Brain pericyte (primary cell): Measurements from ENCODE around the gene MUC2.
"Not testable (repeated sequence)": the region's sequence is repeated elsewhere in the genome, so short reads cannot be mapped to it uniquely, and the experiment has no call there.

Source experiments
- DNase-seq: peaks from one replicate; pipeline ENCODE4 v3.0.0-alpha.2; 2012; ENCODE audit warnings: low read depth, low spot score

The MUC2 gene

GRCh38 chr11:1106387-1106786 lies 31.7 kb downstream of the MUC2 start:
- no peak for DNase-seq

- DNase-seq, result no peak
Observed at GRCh38 chr11:1107316-1108245, 32.9 kb downstream of the MUC2 start.

GRCh38 chr11:1108246-1108900 lies 33.7 kb downstream of the MUC2 start:
- no peak for DNase-seq

DNA sequence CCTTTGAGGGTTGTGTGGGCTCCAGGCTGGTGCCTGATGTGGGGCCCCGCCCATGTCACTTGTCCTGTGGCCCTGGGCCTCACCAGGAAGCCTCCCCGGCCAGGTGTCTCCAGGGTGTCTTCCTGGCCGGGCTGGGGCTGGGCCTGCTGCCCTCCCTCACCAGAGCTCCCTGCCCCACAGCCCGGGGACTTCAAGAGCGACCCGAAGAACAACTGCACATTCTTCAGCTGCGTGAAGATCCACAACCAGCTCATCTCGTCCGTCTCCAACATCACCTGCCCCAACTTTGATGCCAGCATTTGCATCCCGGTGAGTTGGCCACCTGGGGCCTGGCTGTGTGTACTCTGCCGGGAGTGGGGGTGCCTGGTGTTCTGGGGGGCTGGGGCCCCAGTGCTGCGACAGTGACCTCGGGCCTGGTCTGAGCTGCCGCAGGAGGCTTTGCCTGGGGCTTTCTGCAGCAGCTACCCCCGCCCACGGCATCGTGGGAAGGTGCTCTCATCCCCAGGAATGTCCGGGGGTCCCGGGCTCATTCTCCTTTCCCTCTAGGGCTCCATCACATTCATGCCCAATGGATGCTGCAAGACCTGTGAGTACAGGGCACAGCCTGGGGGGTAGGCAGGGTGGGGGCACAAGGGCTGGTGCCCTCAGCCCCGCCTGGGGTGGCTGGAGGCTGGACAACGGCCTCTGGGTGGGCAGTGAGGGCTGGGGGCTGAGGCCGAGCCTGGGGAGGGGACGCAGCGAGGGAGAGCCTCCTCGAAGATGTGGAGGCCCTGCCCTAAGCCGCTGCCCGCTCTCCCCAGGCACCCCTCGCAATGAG lies 34.6 kb downstream of the MUC2 start:
- no peak for DNase-seq

- no peak for DNase-seq
Observed at GRCh38 chr11:1109918-1110705, 35.4 kb downstream of the MUC2 start.

GRCh38 chr11:1111545-1112212 lies 37.0 kb downstream of the MUC2 start:
- DNase-seq, result no peak

GRCh38 chr11:1112351-1113191 lies 37.9 kb downstream of the MUC2 start:
- no peak for DNase-seq

DNA sequence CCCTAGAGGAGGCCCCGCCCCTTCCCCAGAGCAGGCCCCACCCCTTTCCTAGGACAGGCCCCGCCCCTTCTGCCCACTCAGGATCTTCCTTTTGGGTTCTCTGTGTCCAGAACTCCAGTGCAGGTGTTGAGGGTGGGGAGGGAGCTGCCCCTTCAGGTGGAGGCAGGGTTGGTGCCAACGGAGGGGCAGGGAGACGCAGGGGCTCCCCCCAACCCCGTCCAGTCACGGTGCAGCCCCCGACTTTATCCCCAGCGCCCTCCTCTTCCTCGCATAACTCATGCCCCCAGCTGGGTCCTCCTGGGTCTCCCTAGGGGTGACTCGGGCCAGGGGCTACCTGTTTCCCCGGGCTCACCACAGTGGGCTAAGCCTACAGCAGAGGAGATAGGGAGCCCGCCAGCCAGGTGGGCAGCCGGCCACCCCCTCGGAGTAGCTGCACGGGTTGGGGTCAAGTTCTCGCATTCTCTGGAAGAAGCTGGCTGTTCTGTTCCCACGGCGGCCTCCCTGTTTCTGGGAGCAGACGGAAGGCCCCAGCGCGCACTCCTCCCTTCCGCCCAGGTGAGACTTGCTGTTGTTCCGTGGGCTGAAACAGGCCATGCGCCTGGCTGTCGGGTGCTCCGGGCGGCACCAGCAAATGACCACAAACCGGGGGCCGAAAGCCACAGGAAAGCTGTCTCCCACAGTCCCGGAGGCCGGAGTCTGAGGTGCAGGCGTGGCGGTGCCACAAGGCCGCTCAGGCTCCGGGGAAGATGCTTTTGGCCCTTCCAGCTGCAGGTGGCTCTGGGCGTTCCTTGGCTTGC lies 38.9 kb downstream of the MUC2 start:
- no peak for DNase-seq

- not testable (repeated sequence) for DNase-seq
Observed at GRCh38 chr11:1115292-1115691, 40.6 kb downstream of the MUC2 start.

DNA sequence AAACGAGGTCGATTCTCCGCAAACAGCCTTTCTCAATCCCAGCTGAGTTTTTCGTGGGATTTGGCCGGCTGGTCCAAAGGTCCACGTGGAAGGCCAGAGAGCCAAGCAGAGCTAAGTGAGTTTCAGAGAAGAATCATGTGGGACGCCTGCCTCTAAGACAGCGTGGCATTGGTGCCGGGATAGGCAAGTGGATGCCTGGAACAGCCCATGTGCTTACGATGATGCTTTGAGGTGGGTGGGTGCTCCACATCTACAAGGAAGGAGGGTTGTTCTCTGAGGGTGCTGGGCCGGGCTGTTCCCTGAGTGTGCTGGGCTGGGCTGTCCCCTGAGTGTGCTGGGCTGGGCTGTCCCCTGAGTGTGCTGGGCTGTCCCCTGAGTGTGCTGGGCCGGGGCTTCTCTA lies 41.4 kb downstream of the MUC2 start:
- no peak for DNase-seq

DNA sequence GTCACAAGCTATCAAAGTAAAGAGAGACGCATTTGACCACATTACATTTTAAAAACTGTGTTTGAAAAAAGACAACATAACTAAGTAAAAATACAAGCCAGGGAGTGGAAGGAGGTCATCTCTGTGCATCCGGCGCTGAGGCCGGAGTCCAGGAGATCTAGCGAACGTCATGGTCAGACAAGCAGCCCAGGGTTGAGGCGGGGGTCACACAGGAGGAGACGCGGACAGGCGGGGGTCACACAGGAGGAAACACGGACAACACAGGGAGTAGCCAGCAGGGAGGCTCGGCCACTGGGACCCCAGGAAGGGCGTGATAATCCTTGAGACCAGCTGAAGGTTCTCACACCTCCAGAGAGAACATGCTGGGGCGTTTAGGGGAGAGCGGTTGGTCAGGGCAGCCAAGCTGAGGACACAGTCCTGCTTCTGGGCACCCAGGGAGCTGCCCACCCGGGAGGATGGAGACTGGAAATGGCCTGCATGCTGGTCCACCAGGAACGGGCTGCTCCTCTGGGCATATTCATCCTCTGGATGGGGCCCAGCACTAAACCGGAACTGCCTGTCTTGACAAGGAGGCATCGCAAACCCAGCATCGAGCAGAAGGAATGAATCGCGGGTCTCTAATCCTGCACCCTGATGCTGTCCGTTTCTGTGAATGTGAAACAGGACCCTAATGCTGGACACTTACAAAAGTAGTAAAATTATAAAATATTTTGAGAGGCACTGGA lies 42.2 kb downstream of the MUC2 start:
- no peak for DNase-seq

GRCh38 chr11:1117992-1118391 lies 43.3 kb downstream of the MUC2 start:
- DNase-seq, result no peak

- DNase-seq, result no peak
Observed at GRCh38 chr11:1118755-1119603, 44.3 kb downstream of the MUC2 start.

GRCh38 chr11:1119604-1120146 lies 45.0 kb downstream of the MUC2 start:
- DNase-seq, result no peak

DNA sequence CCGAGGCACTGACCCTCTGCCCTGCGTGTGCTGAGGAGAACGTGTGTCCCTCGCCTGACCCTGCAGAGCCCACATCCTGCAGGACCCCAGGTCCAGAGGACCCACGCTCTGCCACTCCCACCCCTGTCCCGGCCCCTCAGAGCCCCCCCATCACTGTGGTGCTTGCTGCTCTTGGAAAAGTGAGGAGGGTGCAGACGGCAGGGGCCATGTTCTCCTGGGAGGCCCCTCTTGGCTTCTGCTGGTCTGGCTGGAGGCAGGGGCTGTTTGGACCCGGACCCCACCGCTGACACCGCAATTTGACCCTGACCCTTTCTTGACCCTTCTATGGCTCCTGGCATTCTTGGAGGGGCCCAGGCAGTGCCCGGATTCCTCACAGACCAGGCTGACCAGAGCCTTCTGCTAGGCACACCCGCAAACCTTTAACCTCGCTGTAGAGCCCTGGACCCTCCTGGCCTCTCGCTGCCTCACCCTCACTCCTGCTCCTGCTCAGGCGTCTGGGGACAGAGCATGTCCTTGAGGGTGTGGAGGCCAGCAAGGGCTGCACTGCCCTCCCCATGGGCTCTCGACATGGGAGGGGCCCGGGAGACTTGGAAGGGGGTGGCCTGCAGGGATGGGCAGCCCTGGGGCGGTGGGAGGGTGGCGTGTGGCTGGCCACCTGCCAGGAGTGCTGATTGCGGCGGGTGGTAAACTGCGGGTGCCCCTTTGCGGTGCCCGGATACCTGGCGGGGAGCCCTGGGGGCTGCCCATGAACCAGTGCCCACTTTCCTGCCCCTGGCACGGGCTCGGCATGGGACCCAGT lies 46.1 kb downstream of the MUC2 start:
- DNase-seq, result no peak

DNA sequence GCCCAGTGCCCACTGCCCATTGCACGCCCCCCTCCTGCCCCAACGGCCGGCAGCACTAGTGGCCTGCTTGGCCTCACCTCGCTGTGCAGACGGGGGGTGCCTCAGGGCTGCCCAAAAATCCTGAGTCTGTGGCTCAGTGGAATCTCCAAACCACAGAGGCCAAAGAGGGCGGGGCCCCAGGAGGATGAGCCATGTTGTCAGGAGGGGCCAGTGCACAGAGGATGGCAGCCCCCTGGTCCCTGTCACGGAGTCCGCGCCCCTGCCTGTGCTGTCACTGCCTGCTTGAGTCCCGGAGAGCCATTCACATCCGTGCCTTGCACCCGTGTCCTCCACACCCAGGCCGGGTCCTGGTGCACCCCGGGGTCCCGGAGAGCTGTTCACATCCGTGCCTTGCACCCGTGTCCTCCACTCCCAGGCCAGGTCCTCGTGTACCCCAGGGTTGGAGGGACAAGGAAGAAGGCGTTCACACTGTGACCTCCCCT lies 46.7 kb downstream of the MUC2 start:
- no peak for DNase-seq
